ENCODE results near the gene ADK. TPM values are rescaled to one million over a fixed set of nuclear protein-coding genes. Genes with fewer than 3 reads are reported as not detected.

Gene ADK
- total RNA-seq, 2 donors from 2014 or later = 34.7 to 36.8 TPM

GRCh38 chr10:74243067-74243466 is 92.0 kb downstream of the ADK start:
- H3K4me3 Mint-ChIP-seq = no peak overlapping the region
- peaks cover 2% of the 10 kb centered on the region for H3K36me3 Mint-ChIP-seq (ENCODE audit: low read depth)
- H3K4me1 Mint-ChIP-seq = peaks cover 7% of the 10 kb centered on the region
- H3K27me3 Mint-ChIP-seq = no peaks in the 10 kb centered on the region
- H3K27ac Mint-ChIP-seq = no peak overlapping the region
- no peak for ATAC-seq
- no peaks in the 10 kb centered on the region for H3K9me3 ChIP-seq (ENCODE audit: control insufficient read depth, low read length, poor library complexity, severe bottlenecking)
- no peak for DNase-seq

- no peak for DNase-seq
- Mint-ChIP-seq H3K36me3 (ENCODE audit: low read depth) (peaks cover 2% of the 10 kb centered on the region), H3K4me3 (no peak overlapping the region), H3K27me3 (no peaks in the 10 kb centered on the region), H3K4me1 (peaks cover 6% of the 10 kb centered on the region), H3K27ac (no peak overlapping the region)
- no peaks in the 10 kb centered on the region for H3K9me3 ChIP-seq (ENCODE audit: control insufficient read depth, low read length, poor library complexity, severe bottlenecking)
- no peak for ATAC-seq
Observed at GRCh38 chr10:74244097-74244685, 93.2 kb downstream of the ADK start.

- no peak for ATAC-seq
- DNase-seq = no peak
- Mint-ChIP-seq H3K4me1 (peaks cover 5% of the 10 kb centered on the region), H3K27ac (no peak overlapping the region), H3K36me3 (ENCODE audit: low read depth) (peaks cover 2% of the 10 kb centered on the region), H3K27me3 (no peaks in the 10 kb centered on the region), H3K4me3 (no peak overlapping the region)
- H3K9me3 ChIP-seq (ENCODE audit: control insufficient read depth, low read length, poor library complexity, severe bottlenecking) = no peaks in the 10 kb centered on the region
Observed at GRCh38 chr10:74244807-74245206, 93.8 kb downstream of the ADK start.

- no peaks in the 10 kb centered on the region for H3K9me3 ChIP-seq (ENCODE audit: control insufficient read depth, low read length, poor library complexity, severe bottlenecking)
- no peak overlapping the region for H3K4me3 Mint-ChIP-seq
- H3K27me3 Mint-ChIP-seq = no peaks in the 10 kb centered on the region
- ATAC-seq = no peak
- H3K36me3 Mint-ChIP-seq (ENCODE audit: low read depth) = peaks cover 3% of the 10 kb centered on the region
- H3K4me1 Mint-ChIP-seq = peaks cover 13% of the 10 kb centered on the region
- no peak overlapping the region for H3K27ac Mint-ChIP-seq
- DNase-seq = no peak
Observed at GRCh38 chr10:74246495-74246894, 95.5 kb downstream of the ADK start.

GRCh38 chr10:74249865-74250264 is 98.8 kb downstream of the ADK start:
- H3K36me3 Mint-ChIP-seq (ENCODE audit: low read depth) = peaks cover 2% of the 10 kb centered on the region
- ATAC-seq = no peak
- no peak overlapping the region for H3K27ac Mint-ChIP-seq

GRCh38 chr10:74255214-74255613 is 104.2 kb downstream of the ADK start:
- H3K27me3 Mint-ChIP-seq = no peaks in the 10 kb centered on the region
- peaks cover 21% of the 10 kb centered on the region for H3K4me1 Mint-ChIP-seq
- H3K36me3 Mint-ChIP-seq (ENCODE audit: low read depth) = peaks cover 2% of the 10 kb centered on the region
- H3K27ac Mint-ChIP-seq = no peak overlapping the region
- no peak overlapping the region for H3K4me3 Mint-ChIP-seq
- DNase-seq (no peak), ATAC-seq (no peak)
- H3K9me3 ChIP-seq (ENCODE audit: control insufficient read depth, low read length, poor library complexity, severe bottlenecking) = no peaks in the 10 kb centered on the region

More at GRCh38 chr10:74249865-74250264, 98.8 kb downstream of the ADK start:
- H3K9me3 ChIP-seq (ENCODE audit: control insufficient read depth, low read length, poor library complexity, severe bottlenecking) = no peaks in the 10 kb centered on the region
- peaks cover 13% of the 10 kb centered on the region for H3K4me1 Mint-ChIP-seq
- H3K27me3 Mint-ChIP-seq = no peaks in the 10 kb centered on the region
- no peak for DNase-seq
- H3K4me3 Mint-ChIP-seq = no peak overlapping the region

- peaks cover under 1% of the 10 kb centered on the region for H3K36me3 Mint-ChIP-seq (ENCODE audit: low read depth)
- ATAC-seq = no peak
- DNase-seq = no peak
- H3K4me3 Mint-ChIP-seq = no peak overlapping the region
- H3K9me3 ChIP-seq (ENCODE audit: control insufficient read depth, low read length, poor library complexity, severe bottlenecking) = no peaks in the 10 kb centered on the region
- H3K27ac Mint-ChIP-seq = no peak overlapping the region
- H3K27me3 Mint-ChIP-seq = no peaks in the 10 kb centered on the region
- H3K4me1 Mint-ChIP-seq = peaks cover 18% of the 10 kb centered on the region
Observed at GRCh38 chr10:74255888-74256357, 104.9 kb downstream of the ADK start.

GRCh38 chr10:74262856-74263255 is 111.8 kb downstream of the ADK start:
- H3K4me1 Mint-ChIP-seq = peaks cover 21% of the 10 kb centered on the region
- no peaks in the 10 kb centered on the region for H3K27me3 Mint-ChIP-seq
- H3K4me3 Mint-ChIP-seq = no peak overlapping the region
- DNase-seq (no peak), ATAC-seq (no peak)
- peak overlapping the region; percentile 34 for H3K27ac Mint-ChIP-seq
- no peaks in the 10 kb centered on the region for H3K36me3 Mint-ChIP-seq (ENCODE audit: low read depth)
- H3K9me3 ChIP-seq (ENCODE audit: control insufficient read depth, low read length, poor library complexity, severe bottlenecking) = no peaks in the 10 kb centered on the region

GRCh38 chr10:74263996-74264395 is 113.0 kb downstream of the ADK start:
- Mint-ChIP-seq H3K36me3 (ENCODE audit: low read depth) (no peaks in the 10 kb centered on the region), H3K4me1 (peaks cover 21% of the 10 kb centered on the region), H3K4me3 (no peak overlapping the region)

GRCh38 chr10:74272288-74272687 is 121.3 kb downstream of the ADK start:
- H3K4me3 Mint-ChIP-seq = no peak overlapping the region
- H3K27me3 Mint-ChIP-seq = no peaks in the 10 kb centered on the region
- H3K4me1 Mint-ChIP-seq = peaks cover 9% of the 10 kb centered on the region
- H3K9me3 ChIP-seq (ENCODE audit: control insufficient read depth, low read length, poor library complexity, severe bottlenecking) = no peaks in the 10 kb centered on the region
- ATAC-seq (no peak), DNase-seq (no peak)
- peaks cover 2% of the 10 kb centered on the region for H3K36me3 Mint-ChIP-seq (ENCODE audit: low read depth)
- no peak overlapping the region for H3K27ac Mint-ChIP-seq

More at GRCh38 chr10:74263996-74264395, 113.0 kb downstream of the ADK start:
- Mint-ChIP-seq H3K27ac (no peak overlapping the region), H3K27me3 (no peaks in the 10 kb centered on the region)
- no peaks in the 10 kb centered on the region for H3K9me3 ChIP-seq (ENCODE audit: control insufficient read depth, low read length, poor library complexity, severe bottlenecking)
- DNase-seq (no peak), ATAC-seq (no peak)

- no peak for ATAC-seq
- Mint-ChIP-seq H3K36me3 (ENCODE audit: low read depth) (peaks cover 2% of the 10 kb centered on the region), H3K4me1 (peaks cover 9% of the 10 kb centered on the region), H3K27me3 (no peaks in the 10 kb centered on the region), H3K27ac (no peak overlapping the region), H3K4me3 (no peak overlapping the region)
- no peak for DNase-seq
- no peaks in the 10 kb centered on the region for H3K9me3 ChIP-seq (ENCODE audit: control insufficient read depth, low read length, poor library complexity, severe bottlenecking)
Observed at GRCh38 chr10:74275755-74276290, 124.8 kb downstream of the ADK start.

- H3K4me3 Mint-ChIP-seq = no peak overlapping the region
- H3K36me3 Mint-ChIP-seq (ENCODE audit: low read depth) = peaks cover 2% of the 10 kb centered on the region
- H3K4me1 Mint-ChIP-seq = peaks cover 9% of the 10 kb centered on the region
- ATAC-seq (no peak), DNase-seq (no peak)
- no peak overlapping the region for H3K27ac Mint-ChIP-seq
- no peaks in the 10 kb centered on the region for H3K9me3 ChIP-seq (ENCODE audit: control insufficient read depth, low read length, poor library complexity, severe bottlenecking)
- H3K27me3 Mint-ChIP-seq = no peaks in the 10 kb centered on the region
Observed at GRCh38 chr10:74276416-74276815, 125.4 kb downstream of the ADK start.

- no peak overlapping the region for H3K27ac Mint-ChIP-seq
- ATAC-seq (no peak), DNase-seq (no peak)
- peaks cover 10% of the 10 kb centered on the region for H3K4me1 Mint-ChIP-seq
- no peaks in the 10 kb centered on the region for H3K9me3 ChIP-seq (ENCODE audit: control insufficient read depth, low read length, poor library complexity, severe bottlenecking)
- no peaks in the 10 kb centered on the region for H3K36me3 Mint-ChIP-seq (ENCODE audit: low read depth)
- H3K4me3 Mint-ChIP-seq = no peak overlapping the region
- H3K27me3 Mint-ChIP-seq = no peaks in the 10 kb centered on the region
Observed at GRCh38 chr10:74282151-74282847, 131.3 kb downstream of the ADK start.

GRCh38 chr10:74282848-74283210 is 131.8 kb downstream of the ADK start:
- DNase-seq = no peak
- Mint-ChIP-seq H3K4me1 (peaks cover 10% of the 10 kb centered on the region), H3K27ac (no peak overlapping the region), H3K27me3 (no peaks in the 10 kb centered on the region), H3K36me3 (ENCODE audit: low read depth) (no peaks in the 10 kb centered on the region), H3K4me3 (no peak overlapping the region)
- no peaks in the 10 kb centered on the region for H3K9me3 ChIP-seq (ENCODE audit: control insufficient read depth, low read length, poor library complexity, severe bottlenecking)
- ATAC-seq = no peak

Measured in T-helper 17 cell (primary cell).